IPS-NIHi7 (cell line): ENCODE data around the gene TMEM61.
A peak's percentile ranks its signal among the peaks of the same experiment; 100 is the strongest.

Source experiments
- DNase-seq: peaks from one replicate; pipeline ENCODE4 v3.0.0; 2012; ENCODE audit warnings: mixed read lengths; ENCODE audit errors: extremely low spot score

TMEM61 gene

DNA sequence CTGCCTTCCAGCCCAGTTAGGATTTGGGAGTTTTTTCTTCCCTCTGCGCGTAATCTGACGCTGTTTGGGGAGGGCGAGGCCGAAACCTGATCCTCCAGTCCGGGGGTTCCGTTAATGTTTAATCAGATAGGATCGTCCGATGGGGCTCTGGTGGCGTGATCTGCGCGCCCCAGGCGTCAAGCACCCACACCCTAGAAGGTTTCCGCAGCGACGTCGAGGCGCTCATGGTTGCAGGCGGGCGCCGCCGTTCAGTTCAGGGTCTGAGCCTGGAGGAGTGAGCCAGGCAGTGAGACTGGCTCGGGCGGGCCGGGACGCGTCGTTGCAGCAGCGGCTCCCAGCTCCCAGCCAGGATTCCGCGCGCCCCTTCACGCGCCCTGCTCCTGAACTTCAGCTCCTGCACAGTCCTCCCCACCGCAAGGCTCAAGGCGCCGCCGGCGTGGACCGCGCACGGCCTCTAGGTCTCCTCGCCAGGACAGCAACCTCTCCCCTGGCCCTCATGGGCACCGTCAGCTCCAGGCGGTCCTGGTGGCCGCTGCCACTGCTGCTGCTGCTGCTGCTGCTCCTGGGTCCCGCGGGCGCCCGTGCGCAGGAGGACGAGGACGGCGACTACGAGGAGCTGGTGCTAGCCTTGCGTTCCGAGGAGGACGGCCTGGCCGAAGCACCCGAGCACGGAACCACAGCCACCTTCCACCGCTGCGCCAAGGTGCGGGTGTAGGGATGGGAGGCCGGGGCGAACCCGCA, 59.1 kb downstream of the TMEM61 start, which contains the start of gene PCSK9:
Gene PCSK9 (plus strand): TSS at position 207 of the 741 bp plus-strand sequence. CDS start 290 bp downstream, at position 497.
- peak; percentile 72 for DNase-seq

- peak; percentile 33 for DNase-seq
Measured at GRCh38 chr1:55040083-55040932, 59.9 kb downstream of the TMEM61 start.

- DNase-seq: no peak
Measured at GRCh38 chr1:55040933-55041494, 60.6 kb downstream of the TMEM61 start.

GRCh38 chr1:55041613-55042012, 61.2 kb downstream of the TMEM61 start:
- no peak for DNase-seq
